Measurements from ENCODE around the gene SRSF3.
"Not testable (repeated sequence)": the region's sequence is repeated elsewhere in the genome, so short reads cannot be mapped to it uniquely, and the experiment has no call there.

Gene SRSF3

DNA sequence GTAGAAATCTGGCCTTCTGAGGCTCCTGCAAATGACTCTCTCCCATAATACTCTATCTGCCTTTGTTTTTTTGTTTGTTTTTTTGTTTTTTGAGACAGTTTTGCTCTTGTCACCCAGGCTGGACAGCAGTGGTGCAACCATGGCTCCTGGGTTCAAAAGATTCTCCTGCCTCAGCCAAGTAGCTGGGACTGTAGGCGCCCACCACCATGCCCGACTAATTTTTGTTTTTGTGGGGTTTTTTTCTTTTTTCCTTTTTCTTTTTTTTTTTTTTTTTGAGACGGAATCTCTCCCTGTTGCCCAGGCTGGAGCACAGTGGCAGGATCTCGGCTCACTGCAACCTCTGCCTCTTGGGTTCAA, 30.3 kb upstream of the SRSF3 start:
- FAIRE-seq: no peak
- no peak for TF ChIP-seq POLR2A (IDR thresholded peaks at IDR 0.05; ENCODE audit: low read depth, low read length)

GRCh38 chr6:36566418-36566905, 27.7 kb upstream of the SRSF3 start:
- FAIRE-seq: no peak
- DNase-seq (ENCODE audit: insufficient read length, low spot score): no peak
- TF ChIP-seq POLR2A (IDR thresholded peaks at IDR 0.05; ENCODE audit: low read depth, low read length): no peak

More for the DNA sequence above, 30.3 kb upstream of the SRSF3 start:
- no peak for DNase-seq (ENCODE audit: insufficient read length, low spot score)

DNA sequence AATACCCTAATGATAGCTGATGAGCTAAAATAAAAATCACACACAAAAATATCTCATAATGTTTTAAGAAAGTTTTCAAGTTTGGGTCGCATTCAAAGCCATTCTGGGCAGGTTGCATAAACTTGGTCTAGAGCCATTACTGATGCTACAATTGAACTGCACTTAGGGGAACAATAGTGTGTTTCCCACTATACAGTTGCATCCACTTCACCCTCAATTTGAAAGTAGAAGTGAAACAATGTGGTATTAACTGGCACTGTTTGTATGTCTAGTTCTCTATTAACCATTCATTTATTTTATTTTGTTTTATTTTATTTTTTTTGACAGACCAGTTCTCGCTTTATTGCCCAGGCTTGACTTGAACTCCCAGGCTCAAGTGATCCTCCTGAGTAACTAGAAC, 23.9 kb upstream of the SRSF3 start:
- TF ChIP-seq POLR2A (IDR thresholded peaks at IDR 0.05; ENCODE audit: low read depth, low read length): no peak
- FAIRE-seq: no peak
- no peak for DNase-seq (ENCODE audit: insufficient read length, low spot score)

- DNase-seq (ENCODE audit: insufficient read length, low spot score): no peak
- FAIRE-seq: no peak
- no peak for TF ChIP-seq POLR2A (IDR thresholded peaks at IDR 0.05; ENCODE audit: low read depth, low read length)
Observed at GRCh38 chr6:36571122-36572043, 22.8 kb upstream of the SRSF3 start.

- not testable (repeated sequence) for DNase-seq (ENCODE audit: insufficient read length, low spot score); FAIRE-seq
Observed at GRCh38 chr6:36572353-36573311, 21.5 kb upstream of the SRSF3 start.

- no peak for FAIRE-seq
- no peak for TF ChIP-seq POLR2A (IDR thresholded peaks at IDR 0.05; ENCODE audit: low read depth, low read length)
Observed at GRCh38 chr6:36574679-36575078, 19.5 kb upstream of the SRSF3 start.

DNA sequence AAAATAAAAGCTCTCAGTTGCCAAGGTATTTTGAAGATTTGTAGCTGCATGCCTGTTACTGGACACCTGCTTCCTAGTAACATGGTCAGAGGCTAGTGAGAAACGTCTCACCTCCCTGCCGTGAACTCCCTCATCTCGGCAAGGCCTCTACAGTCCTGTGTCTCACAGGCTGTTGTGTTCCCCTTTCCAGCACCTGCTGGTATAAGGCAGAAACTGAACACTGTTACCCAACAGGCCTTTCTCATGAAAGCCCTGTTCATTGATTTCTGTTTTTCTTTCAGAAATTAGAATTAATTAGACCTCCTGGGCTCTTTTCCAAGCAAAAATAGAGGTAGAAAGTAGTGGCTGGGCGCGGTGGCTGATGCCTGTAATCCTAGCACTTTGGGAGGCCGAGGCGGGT, 17.6 kb upstream of the SRSF3 start:
- TF ChIP-seq POLR2A (IDR thresholded peaks at IDR 0.05; ENCODE audit: low read depth, low read length): no peak
- no peak for FAIRE-seq

More at GRCh38 chr6:36574679-36575078, 19.5 kb upstream of the SRSF3 start:
- no peak for DNase-seq (ENCODE audit: insufficient read length, low spot score)

DNA sequence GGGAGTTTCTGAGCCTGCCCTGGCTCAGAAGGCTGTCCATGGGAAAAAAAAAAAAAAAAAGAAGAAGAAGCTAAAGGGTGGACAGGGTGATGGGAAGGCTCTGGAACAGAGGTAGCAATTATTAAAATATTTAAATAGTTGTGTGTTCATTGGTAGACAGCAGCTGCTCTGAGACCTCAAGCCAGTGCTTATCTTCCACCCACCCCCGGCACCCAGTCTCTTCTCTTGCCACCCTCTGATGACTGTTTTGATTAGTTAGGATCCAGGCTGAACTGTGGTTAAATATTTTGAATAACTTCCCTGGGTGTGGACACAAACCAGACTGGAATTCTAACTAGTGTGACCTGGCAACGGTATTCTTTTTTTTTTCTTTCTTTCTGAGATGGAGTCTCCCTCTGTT, 16.9 kb upstream of the SRSF3 start:
- peak; percentile 72 for DNase-seq (ENCODE audit: insufficient read length, low spot score)
- TF ChIP-seq POLR2A (IDR thresholded peaks at IDR 0.05; ENCODE audit: low read depth, low read length): no peak
- FAIRE-seq: no peak

More for the DNA sequence above, 17.6 kb upstream of the SRSF3 start:
- DNase-seq (ENCODE audit: insufficient read length, low spot score): no peak

- FAIRE-seq: no peak
- DNase-seq (ENCODE audit: insufficient read length, low spot score): no peak
- TF ChIP-seq POLR2A (IDR thresholded peaks at IDR 0.05; ENCODE audit: low read depth, low read length): no peak
Observed at GRCh38 chr6:36578030-36578429, 16.1 kb upstream of the SRSF3 start.

GRCh38 chr6:36578431-36578830, 15.7 kb upstream of the SRSF3 start:
- TF ChIP-seq POLR2A (IDR thresholded peaks at IDR 0.05; ENCODE audit: low read depth, low read length): no peak
- no peak for DNase-seq (ENCODE audit: insufficient read length, low spot score)
- FAIRE-seq: no peak

- no peak for FAIRE-seq
- no peak for DNase-seq (ENCODE audit: insufficient read length, low spot score)
Observed at GRCh38 chr6:36580184-36580526, 14.0 kb upstream of the SRSF3 start.

DNA sequence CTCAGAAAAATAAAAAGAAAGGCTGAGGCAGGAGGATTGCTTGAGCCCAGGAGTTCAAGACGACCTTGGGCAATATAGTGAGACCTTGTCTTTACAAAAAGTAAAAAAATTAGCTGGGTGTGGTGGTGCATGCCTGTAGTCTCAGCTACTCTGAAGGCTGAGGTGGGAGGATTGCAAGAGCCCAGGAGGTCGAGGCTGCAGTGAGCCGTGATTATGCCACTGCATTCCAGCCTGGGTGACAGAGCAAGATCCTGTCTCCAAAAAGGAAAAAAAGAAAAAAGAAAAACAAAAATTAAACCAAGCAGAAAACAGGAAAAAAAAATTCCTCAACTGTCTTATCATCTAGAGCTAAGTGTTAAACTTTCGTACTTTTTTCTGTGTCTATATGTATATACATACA, 12.4 kb upstream of the SRSF3 start:
- TF ChIP-seq POLR2A (IDR thresholded peaks at IDR 0.05; ENCODE audit: low read depth, low read length): no peak
- DNase-seq (ENCODE audit: insufficient read length, low spot score) (no peak), FAIRE-seq (no peak)

More at GRCh38 chr6:36580184-36580526, 14.0 kb upstream of the SRSF3 start:
- no peak for TF ChIP-seq POLR2A (IDR thresholded peaks at IDR 0.05; ENCODE audit: low read depth, low read length)

DNA sequence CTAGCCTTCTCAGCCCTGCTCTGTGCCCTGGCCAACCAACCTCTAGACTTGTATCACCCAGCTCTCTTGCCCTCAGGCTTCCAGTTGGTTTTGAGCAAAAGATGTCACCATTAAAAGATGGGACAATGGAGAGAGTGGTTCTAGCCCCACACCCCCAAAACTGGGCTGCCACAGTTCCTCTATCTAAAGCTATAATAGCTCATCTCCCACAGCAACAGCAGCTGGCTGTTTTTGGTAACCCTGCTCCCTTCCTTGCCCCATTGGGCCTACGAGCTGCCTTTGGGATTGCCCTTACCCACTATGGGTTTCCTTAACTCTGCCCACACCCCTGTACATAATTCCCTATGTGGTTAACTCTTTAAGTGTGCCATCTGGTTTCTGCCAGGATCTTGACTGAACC, 7.6 kb upstream of the SRSF3 start:
- FAIRE-seq: no peak
- no peak for DNase-seq (ENCODE audit: insufficient read length, low spot score)
- TF ChIP-seq POLR2A (IDR thresholded peaks at IDR 0.05; ENCODE audit: low read depth, low read length): no peak

DNA sequence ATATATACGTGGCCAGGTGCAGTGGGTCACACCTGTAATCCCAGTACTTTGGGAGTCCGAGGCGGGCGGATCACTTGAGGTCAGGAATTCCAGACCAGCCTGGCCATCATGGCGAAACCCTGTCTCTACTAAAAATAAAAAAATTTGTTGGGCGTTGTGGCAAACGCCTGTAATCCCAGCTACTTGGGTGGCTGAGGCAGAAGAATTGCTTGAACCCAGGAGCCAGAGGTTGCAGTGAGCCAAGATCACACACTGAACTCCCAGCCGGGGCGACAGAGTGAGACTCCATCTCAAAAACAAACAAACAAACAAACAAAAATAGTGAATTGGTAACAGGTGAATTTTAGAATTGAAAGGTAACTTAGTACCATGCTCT, 5.1 kb upstream of the SRSF3 start:
- FAIRE-seq; DNase-seq (ENCODE audit: insufficient read length, low spot score): not testable (repeated sequence)
